B cell (primary cell): ENCODE results near the gene PARD3B.

Experiments
- CTCF ChIP-seq: fragments of 200-600 bp; IDR thresholded peaks from one replicate; pipeline ENCODE4 v1.8.0; 2022; ENCODE audit warnings: antibody characterized with exemption, mild to moderate bottlenecking
- EZH2 ChIP-seq: IDR thresholded peaks from 2 replicates; pipeline ENCODE4 v1.6.1; 2012; ENCODE audit warnings: borderline replicate concordance, low read depth, mild to moderate bottlenecking, moderate library complexity, low read length; ENCODE audit not compliant: insufficient read depth, poor library complexity, severe bottlenecking

GRCh38 chr2:204824751-204825453, 279.6 kb downstream of the PARD3B start:
- TF ChIP-seq CTCF (no peak), EZH2 (no peak)
